Retina (tissue), 1 donor: ENCODE results near the gene CNGA1.
A peak's percentile ranks its signal among the peaks of the same experiment; 100 is the strongest.

Experiments used
- DNase-seq: peaks from one replicate; pipeline ENCODE4 v3.0.0-alpha.2; 2016

Gene CNGA1

GRCh38 chr4:48016141-48017107, at the start of gene CNGA1, which contains the start of gene NIPAL1:
TSS of gene CNGA1 (minus strand) at chr4:48016681. CDS start at chr4:47952689, 63,992 bp downstream.
TSS of gene NIPAL1 (plus strand) at chr4:48016772. CDS start at chr4:48016840, 68 bp downstream.
- peak; percentile 90 for DNase-seq

- DNase-seq, result no peak
Measured at GRCh38 chr4:48065587-48066052, 49.1 kb upstream of the CNGA1 start.

- DNase-seq, result no peak
Measured at GRCh38 chr4:48064349-48064748, 47.9 kb upstream of the CNGA1 start.

GRCh38 chr4:48058617-48059530, 42.4 kb upstream of the CNGA1 start:
- DNase-seq, result no peak

GRCh38 chr4:48051078-48051477, 34.6 kb upstream of the CNGA1 start:
- no peak for DNase-seq

- DNase-seq, result no peak
Measured at GRCh38 chr4:48049483-48049882, 33.0 kb upstream of the CNGA1 start.

GRCh38 chr4:48047896-48048295, 31.4 kb upstream of the CNGA1 start:
- DNase-seq, result no peak

- no peak for DNase-seq
Measured at GRCh38 chr4:48047421-48047844, 31.0 kb upstream of the CNGA1 start.

GRCh38 chr4:48046059-48046458, 29.6 kb upstream of the CNGA1 start:
- no peak for DNase-seq

GRCh38 chr4:48044298-48044697, 27.8 kb upstream of the CNGA1 start:
- DNase-seq, result no peak

GRCh38 chr4:48043504-48043903, 27.0 kb upstream of the CNGA1 start:
- DNase-seq, result no peak

GRCh38 chr4:48042979-48043461, 26.5 kb upstream of the CNGA1 start:
- no peak for DNase-seq

GRCh38 chr4:48041535-48042137, 25.2 kb upstream of the CNGA1 start:
- no peak for DNase-seq

- no peak for DNase-seq
Measured at GRCh38 chr4:48039561-48039960, 23.1 kb upstream of the CNGA1 start.

GRCh38 chr4:48038666-48039065, 22.2 kb upstream of the CNGA1 start:
- DNase-seq, result no peak

GRCh38 chr4:48037117-48037462, 20.6 kb upstream of the CNGA1 start:
- no peak for DNase-seq

GRCh38 chr4:48035952-48036351, 19.5 kb upstream of the CNGA1 start:
- no peak for DNase-seq

- no peak for DNase-seq
Measured at GRCh38 chr4:48033825-48034413, 17.4 kb upstream of the CNGA1 start.

GRCh38 chr4:48033412-48033811, 16.9 kb upstream of the CNGA1 start:
- DNase-seq, result no peak

GRCh38 chr4:48032721-48033120, 16.2 kb upstream of the CNGA1 start:
- DNase-seq, result no peak

- no peak for DNase-seq
Measured at GRCh38 chr4:48031802-48032525, 15.5 kb upstream of the CNGA1 start.

GRCh38 chr4:48030470-48030869, 14.0 kb upstream of the CNGA1 start:
- DNase-seq, result no peak
